DMS53 treated with DMSO at 0.1 percent for 48 hours (cell line): ENCODE measurements around the gene PREX1.

Source experiments
- DNase-seq: peaks from one replicate; lab custom pipeline; 2025; ENCODE audit not compliant: unreplicated experiment; lab: John Stamatoyannopoulos, UW

Gene PREX1

GRCh38 chr20:48642105-48642880, 185.5 kb downstream of the PREX1 start:
- DNase-seq: no peak

GRCh38 chr20:48640871-48641270, 186.9 kb downstream of the PREX1 start:
- no peak for DNase-seq

- DNase-seq: no peak
Measured at GRCh38 chr20:48639899-48640298, 187.9 kb downstream of the PREX1 start.

GRCh38 chr20:48638546-48638945, 189.3 kb downstream of the PREX1 start:
- no peak for DNase-seq

GRCh38 chr20:48637461-48637860, 190.3 kb downstream of the PREX1 start:
- no peak for DNase-seq

- DNase-seq: no peak
Measured at GRCh38 chr20:48636301-48636700, 191.5 kb downstream of the PREX1 start.

- no peak for DNase-seq
Measured at GRCh38 chr20:48635791-48636267, 192.0 kb downstream of the PREX1 start.

- DNase-seq: no peak
Measured at GRCh38 chr20:48635361-48635760, 192.4 kb downstream of the PREX1 start.

GRCh38 chr20:48634641-48635040, 193.2 kb downstream of the PREX1 start:
- no peak for DNase-seq

GRCh38 chr20:48633620-48634257, 194.1 kb downstream of the PREX1 start:
- no peak for DNase-seq

GRCh38 chr20:48632825-48633619, 194.8 kb downstream of the PREX1 start:
- no peak for DNase-seq

- no peak for DNase-seq
Measured at GRCh38 chr20:48632017-48632824, 195.6 kb downstream of the PREX1 start.

GRCh38 chr20:48631114-48632016, 196.4 kb downstream of the PREX1 start:
- no peak for DNase-seq

GRCh38 chr20:48630342-48631075, 197.3 kb downstream of the PREX1 start:
- DNase-seq: no peak

GRCh38 chr20:48629960-48630315, 197.9 kb downstream of the PREX1 start:
- DNase-seq: no peak

- DNase-seq: no peak
Measured at GRCh38 chr20:48629069-48629959, 198.5 kb downstream of the PREX1 start.

- DNase-seq: no peak
Measured at GRCh38 chr20:48627737-48628128, 200.1 kb downstream of the PREX1 start.
